Stimulated activated CD8-positive, alpha-beta memory T cell treated with anti-CD3 and anti-CD28 coated beads, Interleukin-15, amount 100 ng/mL, for 48 hours (primary cell): ENCODE results near the gene EARS2.
"Not testable (repeated sequence)": the region's sequence is repeated elsewhere in the genome, so short reads cannot be mapped to it uniquely, and the experiment has no call there.

Source experiments
- DNase-seq, 2 donors: peaks; one replicate each; pipeline ENCODE4 v3.0.0-alpha.2; 2020; ENCODE audit warnings: low read depth in 2 of 2

The EARS2 gene

GRCh38 chr16:23567602-23568001 lies 10.5 kb upstream of the EARS2 start:
- no peak for DNase-seq

- no peak for DNase-seq
Measured at GRCh38 chr16:23566724-23567123, 9.6 kb upstream of the EARS2 start.

GRCh38 chr16:23564575-23565363 lies 7.6 kb upstream of the EARS2 start:
- no peak for DNase-seq

- no peak for DNase-seq
Measured at GRCh38 chr16:23563186-23563585, 6.0 kb upstream of the EARS2 start.

- no peak for DNase-seq
Measured at GRCh38 chr16:23562505-23562904, 5.4 kb upstream of the EARS2 start.

- no peak for DNase-seq
Measured at GRCh38 chr16:23561586-23561985, 4.4 kb upstream of the EARS2 start.

GRCh38 chr16:23557779-23558702 lies 891 bp upstream of the EARS2 start:
- no peak for DNase-seq

- DNase-seq, result no peak
Measured at GRCh38 chr16:23554536-23554935, 2.6 kb downstream of the EARS2 start.

GRCh38 chr16:23552161-23552560 lies 5.0 kb downstream of the EARS2 start:
- DNase-seq, result no peak

GRCh38 chr16:23549938-23550337 lies 7.2 kb downstream of the EARS2 start:
- DNase-seq, result no peak

- no peak for DNase-seq
Measured at GRCh38 chr16:23544436-23544835, 12.7 kb downstream of the EARS2 start.

GRCh38 chr16:23540817-23541178 lies 16.4 kb downstream of the EARS2 start:
- DNase-seq, result not testable (repeated sequence)

- no peak for DNase-seq
Measured at GRCh38 chr16:23539984-23540816, 16.9 kb downstream of the EARS2 start.

- no peak for DNase-seq
Measured at GRCh38 chr16:23538919-23539278, 18.3 kb downstream of the EARS2 start.

GRCh38 chr16:23537390-23537789 lies 19.8 kb downstream of the EARS2 start:
- DNase-seq, result no peak

GRCh38 chr16:23535901-23536300 lies 21.2 kb downstream of the EARS2 start:
- no peak for DNase-seq

GRCh38 chr16:23534868-23535860 lies 22.0 kb downstream of the EARS2 start:
- DNase-seq, result no peak

GRCh38 chr16:23532448-23532847 lies 24.7 kb downstream of the EARS2 start:
- DNase-seq, result no peak

- DNase-seq, result no peak
Measured at GRCh38 chr16:23530062-23530461, 27.1 kb downstream of the EARS2 start.

- DNase-seq, result no peak
Measured at GRCh38 chr16:23528644-23529310, 28.4 kb downstream of the EARS2 start.
